CD4-positive, alpha-beta memory T cell (primary cell): Measurements from ENCODE around the gene TCTN2. TPM values are rescaled to one million over a fixed set of nuclear protein-coding genes. Genes with fewer than 3 reads are reported as not detected.
A peak's percentile ranks its signal among the peaks of the same experiment; 100 is the strongest.

Experiments
- CTCF ChIA-PET: fragments of 350-600 bp; sonication (Branson Sonifier 250); formaldehyde crosslinking; loops from one replicate; lab custom pipeline; 2021; ENCODE audit warnings: inconsistent platforms; ENCODE audit not compliant: partially characterized antibody; lab: Charles Lee
- POLR2A ChIA-PET: fragments of 350-600 bp; sonication (Branson Sonifier 250); formaldehyde crosslinking; loops from one replicate; lab custom pipeline; 2021; ENCODE audit not compliant: partially characterized antibody; lab: Charles Lee
- DNase-seq, 5 donors: peaks; one replicate each; pipeline versions ENCODE4 v3.0.0 to v3.0.0-alpha.2; 2020 to 2022; ENCODE audit warnings: mixed read lengths in 1 of 5
- H3K27ac ChIP-seq: one replicate; pipeline ENCODE4 v1.7.0; 2013; ENCODE audit warnings: low read depth, low read length
- H3K27me3 ChIP-seq: 2 replicates; pipeline ENCODE4 v1.7.0; 2013; ENCODE audit warnings: mild to moderate bottlenecking, low read length, moderate library complexity; ENCODE audit not compliant: insufficient read depth
- H3K36me3 ChIP-seq: 2 replicates; pipeline ENCODE4 v1.7.0; 2013; ENCODE audit warnings: mild to moderate bottlenecking, low read length, moderate library complexity; ENCODE audit not compliant: insufficient read depth
- H3K4me1 ChIP-seq: 2 replicates; pipeline ENCODE4 v1.7.0; 2013; ENCODE audit warnings: mild to moderate bottlenecking, low read length, moderate library complexity; ENCODE audit not compliant: insufficient read depth
- H3K4me3 ChIP-seq, 2 donors: one replicate each; pipeline ENCODE4 v1.7.0; 2013; ENCODE audit warnings: low read length in 2 of 2, mild to moderate bottlenecking in 1 of 2
- H3K9me3 ChIP-seq, 2 donors: one replicate each; pipeline ENCODE4 v1.7.0; 2013; ENCODE audit warnings: low read length in 2 of 2, control low read depth in 1 of 2; ENCODE audit not compliant: control insufficient read depth in 1 of 2
- H3K27ac Mint-ChIP-seq, 7 donors: one replicate each; pipeline ENCODE4 v1.8.0; 2020 to 2021; ENCODE audit warnings: mixed read lengths in 7 of 7, mild to moderate bottlenecking in 6 of 7, inconsistent platforms in 3 of 7, moderate library complexity in 3 of 7
- H3K27me3 Mint-ChIP-seq, 2 donors: one replicate each; pipeline ENCODE4 v1.8.0; 2020 to 2021; ENCODE audit warnings: mixed read lengths in 2 of 2
- H3K36me3 Mint-ChIP-seq, 2 donors: one replicate each; pipeline ENCODE4 v1.8.0; 2020 to 2021; ENCODE audit warnings: mixed read lengths in 2 of 2, inconsistent platforms in 1 of 2, mild to moderate bottlenecking in 1 of 2
- H3K4me1 Mint-ChIP-seq, 4 donors: one replicate each; pipeline ENCODE4 v1.8.0; 2020 to 2021; ENCODE audit warnings: mixed read lengths in 4 of 4, mild to moderate bottlenecking in 1 of 4
- H3K4me3 Mint-ChIP-seq, 8 donors: one replicate each; pipeline ENCODE4 v1.8.0; 2020 to 2021; ENCODE audit warnings: mixed read lengths in 8 of 8, mild to moderate bottlenecking in 7 of 8, moderate library complexity in 6 of 8, inconsistent platforms in 3 of 8
- H3K9me3 Mint-ChIP-seq, 8 donors: one replicate each; pipeline ENCODE4 v1.8.0; 2020 to 2021; ENCODE audit warnings: mixed read lengths in 8 of 8, mild to moderate bottlenecking in 5 of 8, inconsistent platforms in 3 of 8, moderate library complexity in 1 of 8
- intact Hi-C: fragments of 100-400 bp; cut with micrococcal nuclease; formaldehyde crosslinking; loops from one replicate; pipeline ENCODE4 v1.15.1; 2023
- polyA plus RNA-seq, 2 donors: library from polyadenylated mRNA; unstranded; fragments of 300-500 nt; fragmentation: Illumina TruSeq; gene quantifications; one replicate each; pipeline ENCODE4 v1.2.3, GENCODE V29; 2021
- total RNA-seq, 2 experiments: library from RNA; stranded (reverse); gene quantifications; one replicate each; pipeline ENCODE4 v1.2.3, GENCODE V29; 2021

Gene TCTN2
- total and polyA plus RNA-seq, 4 experiments from 2014 or later, result 1.0 to 10.0 (median 5.2) TPM

DNA sequence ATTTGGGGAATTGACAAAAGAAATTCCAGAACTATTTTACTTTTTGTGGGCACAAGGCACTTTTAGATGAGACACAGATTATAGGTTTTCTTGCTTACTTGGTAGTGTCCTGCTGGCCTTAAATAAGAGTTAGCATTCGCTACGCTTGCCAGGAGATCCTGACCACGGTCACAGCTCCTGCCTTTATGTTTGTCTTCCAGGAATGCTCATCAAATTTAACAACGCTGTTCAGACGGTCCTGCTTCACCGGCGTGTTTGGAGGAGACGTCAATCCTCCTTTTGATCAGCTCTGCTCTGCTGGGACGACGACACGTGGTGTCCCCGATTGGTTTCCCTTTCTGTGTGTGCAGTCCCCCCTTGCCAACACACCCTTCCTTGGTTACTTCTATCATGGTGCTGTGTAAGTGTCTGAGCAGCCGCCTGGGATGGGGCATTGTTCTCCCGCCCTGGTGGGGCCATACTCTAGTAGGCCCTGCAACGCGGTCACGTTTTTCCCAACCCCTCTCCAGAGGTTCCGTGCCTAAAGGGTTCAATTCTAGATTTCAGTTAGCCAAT lies 15.8 kb downstream of the TCTN2 start:
- intact Hi-C loops, result no loop called here
- H3K27me3 ChIP-seq, result no peaks in the 10 kb centered on the region
- ChIA-PET POLR2A (interaction anchor here (0.6 kb wide), 1 partner anchor 13 kb away, joined by 3 read pairs; no protein-coding TSS in a partner anchor), CTCF (no interaction called here)
- H3K4me1 ChIP-seq, result no peaks in the 10 kb centered on the region
- Mint-ChIP-seq H3K27ac (no peak overlapping the region), H3K27me3 (no peaks in the 10 kb centered on the region), H3K36me3 (peaks cover 12 to 25% of the 10 kb centered on the region in 2 donors), H3K4me1 (no peaks in the 10 kb centered on the region), H3K9me3 (peaks cover 0 to 2% (median 0%) of the 10 kb centered on the region in 8 donors), H3K4me3 (no peak overlapping the region)
- no peak overlapping the region for H3K4me3 ChIP-seq
- no peaks in the 10 kb centered on the region for H3K36me3 ChIP-seq
- H3K27ac ChIP-seq, result no peak overlapping the region
- no peaks in the 10 kb centered on the region for H3K9me3 ChIP-seq
- no peak for DNase-seq

DNA sequence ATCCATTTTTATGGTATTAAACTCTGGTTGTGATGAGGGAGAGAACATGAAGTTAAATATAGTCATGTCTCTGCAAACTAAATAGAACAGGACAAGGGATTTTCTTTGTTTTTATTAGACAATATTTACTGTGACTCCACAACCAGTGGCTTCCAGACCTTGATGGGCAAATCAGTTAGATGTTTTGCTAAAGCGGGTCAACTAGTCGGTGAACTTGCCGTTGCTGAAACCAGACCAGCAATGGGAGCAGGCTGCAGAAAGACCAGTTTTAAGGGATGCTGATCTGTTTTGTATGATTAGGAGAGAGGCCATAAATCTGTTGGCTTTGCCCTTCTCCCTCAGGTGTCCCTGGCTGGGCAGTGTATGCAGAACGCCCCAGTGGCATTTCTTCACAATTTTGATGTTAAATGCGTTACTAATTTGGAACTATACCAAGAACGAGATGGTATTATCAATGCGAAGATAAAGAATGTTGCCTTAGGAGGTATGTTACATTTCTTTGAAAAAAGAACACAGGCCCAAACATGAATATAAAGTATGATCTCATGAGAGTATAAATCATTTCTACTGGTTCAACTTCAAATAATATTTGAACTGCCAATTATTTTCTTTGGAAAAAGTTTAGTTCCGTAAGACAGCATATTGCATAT lies 19.4 kb downstream of the TCTN2 start:
- Histone ChIP-seq H3K9me3 (no peaks in the 10 kb centered on the region), H3K27ac (no peak overlapping the region), H3K4me3 (no peak overlapping the region), H3K27me3 (no peaks in the 10 kb centered on the region), H3K36me3 (no peaks in the 10 kb centered on the region), H3K4me1 (no peaks in the 10 kb centered on the region)
- Mint-ChIP-seq H3K4me1 (no peaks in the 10 kb centered on the region), H3K9me3 (peaks cover 0 to 2% (median 0%) of the 10 kb centered on the region in 8 donors), H3K4me3 (no peak overlapping the region), H3K27ac (peak overlapping the region in 1 of 7 donors; percentile 6), H3K36me3 (peaks cover 21 to 31% of the 10 kb centered on the region in 2 donors), H3K27me3 (no peaks in the 10 kb centered on the region)
- ChIA-PET CTCF (no interaction called here), POLR2A (no interaction called here)
- DNase-seq, result no peak
- intact Hi-C loops, result no loop called here

DNA sequence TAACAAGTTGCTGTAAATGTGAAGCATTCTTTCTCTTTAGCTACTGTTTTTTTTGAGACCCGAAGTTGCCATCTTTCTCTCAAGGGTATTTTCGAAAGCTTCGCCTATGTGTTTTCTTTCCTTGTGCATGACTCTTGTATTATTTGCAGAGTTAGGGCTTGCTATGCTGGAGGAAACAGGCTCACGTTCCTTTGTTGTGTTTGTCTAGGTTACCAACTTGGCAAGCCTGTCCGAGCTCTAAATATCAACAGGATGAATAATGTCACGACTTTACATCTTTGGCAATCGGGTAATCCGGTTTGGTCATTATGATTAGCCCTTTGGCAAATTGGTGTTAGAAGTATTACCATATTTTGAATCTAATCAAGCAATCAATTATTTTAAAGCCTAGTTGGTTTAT lies 25.3 kb downstream of the TCTN2 start:
- intact Hi-C loops, result no loop called here
- Mint-ChIP-seq H3K27ac (no peak overlapping the region), H3K27me3 (no peaks in the 10 kb centered on the region), H3K36me3 (peaks cover 30 to 33% of the 10 kb centered on the region in 2 donors), H3K9me3 (no peaks in the 10 kb centered on the region), H3K4me1 (no peaks in the 10 kb centered on the region), H3K4me3 (no peak overlapping the region)
- DNase-seq, result no peak
- Histone ChIP-seq H3K4me3 (no peak overlapping the region), H3K36me3 (no peaks in the 10 kb centered on the region), H3K4me1 (no peaks in the 10 kb centered on the region), H3K27me3 (no peaks in the 10 kb centered on the region), H3K9me3 (no peaks in the 10 kb centered on the region), H3K27ac (no peak overlapping the region)
- CTCF ChIA-PET, result no interaction called here
- POLR2A ChIA-PET, result interaction anchor here (1.3 kb wide), 1 partner anchor 16 kb away, joined by 4 read pairs; the partner anchor contains the start of gene ATP6V0A2

DNA sequence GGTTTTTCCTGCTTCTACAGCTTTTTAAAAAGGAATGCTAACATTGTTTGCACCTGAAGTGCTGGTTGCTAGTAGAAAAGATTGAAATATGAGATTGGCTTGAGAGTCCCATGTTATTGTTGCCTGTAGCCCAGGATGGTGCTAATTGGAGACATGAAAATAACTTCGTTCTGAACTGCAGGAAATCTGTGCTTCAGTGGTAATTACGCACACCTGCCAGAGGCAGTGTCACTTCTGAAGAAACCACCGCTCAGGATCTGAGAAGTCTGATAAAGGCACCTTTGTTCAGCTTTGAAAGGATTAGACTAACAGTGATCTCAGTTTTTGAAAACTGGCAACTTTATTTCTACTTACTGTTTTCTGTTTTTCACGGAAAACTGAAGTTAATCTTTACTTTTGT lies 25.7 kb downstream of the TCTN2 start:
- H3K27me3 Mint-ChIP-seq, result no peaks in the 10 kb centered on the region
- Histone ChIP-seq H3K27me3 (no peaks in the 10 kb centered on the region), H3K4me1 (no peaks in the 10 kb centered on the region), H3K9me3 (no peaks in the 10 kb centered on the region), H3K4me3 (no peak overlapping the region), H3K27ac (no peak overlapping the region), H3K36me3 (no peaks in the 10 kb centered on the region)
- H3K4me1 Mint-ChIP-seq, result no peaks in the 10 kb centered on the region
- no peaks in the 10 kb centered on the region for H3K9me3 Mint-ChIP-seq
- DNase-seq, result no peak
- peaks cover 27 to 30% of the 10 kb centered on the region in 2 donors for H3K36me3 Mint-ChIP-seq
- no peak overlapping the region for H3K27ac Mint-ChIP-seq
- ChIA-PET POLR2A (interaction anchor here (1.3 kb wide), 1 partner anchor 15 kb away, joined by 4 read pairs; the partner anchor contains the start of gene ATP6V0A2), CTCF (no interaction called here)
- intact Hi-C loops, result no loop called here
- H3K4me3 Mint-ChIP-seq, result no peak overlapping the region

DNA sequence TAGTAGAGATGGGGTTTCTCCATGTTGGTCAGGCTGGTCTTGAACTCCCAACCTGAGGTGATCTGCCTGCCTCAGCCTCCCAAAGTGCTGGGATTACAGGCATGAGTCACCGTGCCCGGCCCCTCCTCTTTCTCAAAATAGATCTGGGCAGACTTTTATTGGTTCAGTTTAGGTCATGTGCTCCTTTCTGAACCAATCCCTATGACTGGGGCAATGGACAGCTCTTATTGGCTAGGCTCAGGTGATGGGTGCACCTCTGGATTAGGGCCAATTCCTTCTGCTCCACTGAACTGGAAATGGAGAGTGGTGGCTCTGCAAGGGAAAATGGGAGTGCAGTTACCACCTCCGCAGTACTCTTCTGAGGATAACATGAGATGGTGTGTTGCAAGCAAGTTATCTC lies 35.0 kb downstream of the TCTN2 start:
- ChIA-PET CTCF (no interaction called here), POLR2A (no interaction called here)
- intact Hi-C loops, result no loop called here
- Histone ChIP-seq H3K4me3 (no peak overlapping the region), H3K27me3 (no peaks in the 10 kb centered on the region), H3K36me3 (no peaks in the 10 kb centered on the region), H3K4me1 (peaks cover under 1% of the 10 kb centered on the region), H3K27ac (no peak overlapping the region), H3K9me3 (no peaks in the 10 kb centered on the region)
- peaks cover 8 to 11% of the 10 kb centered on the region in 2 donors for H3K36me3 Mint-ChIP-seq
- no peak overlapping the region for H3K4me3 Mint-ChIP-seq
- H3K27me3 Mint-ChIP-seq, result no peaks in the 10 kb centered on the region
- H3K4me1 Mint-ChIP-seq, result peaks cover 2% of the 10 kb centered on the region in 4 donors
- DNase-seq, result no peak
- no peak overlapping the region for H3K27ac Mint-ChIP-seq
- no peaks in the 10 kb centered on the region for H3K9me3 Mint-ChIP-seq

DNA sequence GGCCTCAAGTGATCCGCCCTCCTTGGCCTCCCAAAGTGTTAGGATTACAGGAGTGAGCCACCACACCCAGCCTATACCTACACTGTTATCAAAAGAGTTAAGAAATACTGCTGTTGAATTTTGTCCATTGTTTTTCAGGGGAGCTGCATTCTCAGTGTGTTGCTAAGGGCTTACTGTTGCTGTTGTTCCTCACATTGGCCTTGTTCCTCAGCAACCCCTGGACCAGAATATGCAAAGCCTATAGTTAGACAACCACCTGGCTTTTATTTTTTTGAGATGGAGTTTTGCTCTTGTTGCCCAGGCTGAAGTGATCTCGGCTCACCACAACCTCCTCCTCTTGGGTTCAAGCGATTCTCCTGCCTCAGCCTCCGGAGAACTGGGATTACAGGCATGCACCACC lies 36.6 kb downstream of the TCTN2 start:
- ChIA-PET POLR2A (no interaction called here), CTCF (no interaction called here)
- Mint-ChIP-seq H3K4me1 (peaks cover 6 to 13% (median 9%) of the 10 kb centered on the region in 4 donors), H3K4me3 (no peak overlapping the region), H3K27me3 (no peaks in the 10 kb centered on the region), H3K9me3 (peaks cover 0 to 8% (median 0%) of the 10 kb centered on the region in 8 donors), H3K27ac (no peak overlapping the region), H3K36me3 (peaks cover under 1 to 13% of the 10 kb centered on the region in 2 donors)
- Histone ChIP-seq H3K9me3 (no peaks in the 10 kb centered on the region), H3K27me3 (no peaks in the 10 kb centered on the region), H3K27ac (no peak overlapping the region), H3K4me3 (no peak overlapping the region), H3K36me3 (no peaks in the 10 kb centered on the region), H3K4me1 (peaks cover 7% of the 10 kb centered on the region)
- DNase-seq, result no peak
- intact Hi-C loops, result no loop called here

DNA sequence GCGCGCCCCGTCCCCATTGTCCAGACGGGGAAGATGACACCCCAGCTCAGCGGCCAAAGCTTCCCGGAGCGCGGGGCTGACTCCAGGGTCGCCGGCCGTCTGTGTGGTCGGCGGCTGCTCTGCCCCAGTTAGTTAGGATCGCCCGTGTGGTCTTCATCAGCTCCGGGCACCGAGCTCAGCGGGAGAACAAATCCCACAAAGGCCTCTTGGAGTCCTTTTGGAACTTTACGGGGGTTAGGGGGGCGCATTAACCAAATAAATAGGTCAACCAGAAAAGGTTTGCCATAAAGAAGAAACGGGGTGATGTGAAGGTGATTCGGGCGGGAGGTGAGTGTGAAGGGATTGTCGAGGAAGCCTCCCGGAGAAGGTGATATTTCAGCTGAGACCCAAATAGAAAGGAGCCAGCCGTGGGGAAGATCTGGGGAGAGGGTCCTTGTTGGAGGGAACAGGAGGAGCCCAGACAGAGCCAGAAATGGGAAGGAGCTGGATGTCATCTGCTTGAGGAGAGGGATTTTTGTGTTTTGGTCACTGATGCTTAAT lies 41.9 kb downstream of the TCTN2 start:
- POLR2A ChIA-PET, result interaction anchor here (1.2 to 3.3 kb wide), 9 partner anchors 11 to 480 kb away, joined by 3 to 14 read pairs (median 5); partner anchors contain the start of genes CCDC92, MPHOSPH9, MTRFR and SNRNP35
- DNase-seq, result peak in 1 of 5 donors; percentile 1
- peaks cover 0 to 9% (median 0%) of the 10 kb centered on the region in 8 donors for H3K9me3 Mint-ChIP-seq

More for the DNA sequence above, 41.9 kb downstream of the TCTN2 start:
- peak overlapping the region; percentile 84 to 93 (median 90) for H3K27ac Mint-ChIP-seq
- peak overlapping the region; percentile 84 to 97 (median 90) for H3K4me3 Mint-ChIP-seq
- CTCF ChIA-PET, result interaction anchor here (1.1 kb wide), 1 partner anchor 14 kb away, joined by 3 read pairs; no protein-coding TSS in a partner anchor
- peaks cover 27 to 40% (median 35%) of the 10 kb centered on the region in 4 donors for H3K4me1 Mint-ChIP-seq
- H3K27me3 Mint-ChIP-seq, result no peaks in the 10 kb centered on the region
- H3K36me3 ChIP-seq, result no peaks in the 10 kb centered on the region
- peak overlapping the region; percentile 60 for H3K27ac ChIP-seq
- intact Hi-C loops, result loop anchor here (1.0 kb wide), 2 partner anchors 42 to 80 kb away; partner anchors contain the start of genes EIF2B1, GTF2H3 and TCTN2
- no peaks in the 10 kb centered on the region for H3K27me3 ChIP-seq
- peaks cover 34% of the 10 kb centered on the region for H3K4me1 ChIP-seq
- H3K4me3 ChIP-seq, result peak overlapping the region; percentile 27 to 85
- peaks cover 3 to 10% of the 10 kb centered on the region in 2 donors for H3K36me3 Mint-ChIP-seq
- H3K9me3 ChIP-seq, result no peaks in the 10 kb centered on the region
